Endothelial cell (in vitro differentiated cells): Measurements from ENCODE around the gene CTNNA2. TPM values are rescaled to one million over a fixed set of nuclear protein-coding genes. Genes with fewer than 3 reads are reported as not detected.

ENCODE experiments used
- DNase-seq: peaks from one replicate; pipeline ENCODE4 v3.0.0; 2021; ENCODE audit warnings: low spot score
- H3K27ac Mint-ChIP-seq: one replicate; pipeline ENCODE4 v1.8.0; 2021; ENCODE audit warnings: mixed read lengths, inconsistent platforms; ENCODE audit not compliant: unreplicated experiment
- H3K27me3 Mint-ChIP-seq: one replicate; pipeline ENCODE4 v1.8.0; 2021; ENCODE audit warnings: mild to moderate bottlenecking, moderate library complexity, mixed read lengths, inconsistent platforms; ENCODE audit not compliant: unreplicated experiment
- H3K36me3 Mint-ChIP-seq: one replicate; pipeline ENCODE4 v1.8.0; 2021; ENCODE audit warnings: mild to moderate bottlenecking, low read depth, mixed read lengths, inconsistent platforms; ENCODE audit not compliant: unreplicated experiment
- H3K4me1 Mint-ChIP-seq: one replicate; pipeline ENCODE4 v1.8.0; 2021; ENCODE audit warnings: mild to moderate bottlenecking, mixed read lengths, inconsistent platforms; ENCODE audit not compliant: unreplicated experiment
- H3K4me3 Mint-ChIP-seq: one replicate; pipeline ENCODE4 v1.8.0; 2021; ENCODE audit warnings: mild to moderate bottlenecking, mixed read lengths, inconsistent platforms; ENCODE audit not compliant: unreplicated experiment
- H3K9me3 Mint-ChIP-seq: one replicate; pipeline ENCODE4 v1.8.0; 2021; ENCODE audit warnings: mixed read lengths, inconsistent platforms; ENCODE audit not compliant: unreplicated experiment
- total RNA-seq: library from RNA; stranded (reverse); fragmentation: NEBNext Ultra II Directional; extraction: Animal tissue kit (Norgen Biotek cat#: 25700); gene quantifications from one replicate; pipeline ENCODE4 v1.2.1, GENCODE V29; 2021; ENCODE audit not compliant: unreplicated experiment
- TF ChIP-seq, protein P1 (sequence below): fragments of 200-600 bp; sonication (generic); IDR thresholded peaks from one replicate; pipeline ENCODE4 v1.5.0; 2021; ENCODE audit warnings: antibody characterized with exemption; ENCODE audit not compliant: unreplicated experiment

CTNNA2 gene
- total RNA-seq, 1 donor from 2014 or later = 4.7 TPM

DNA sequence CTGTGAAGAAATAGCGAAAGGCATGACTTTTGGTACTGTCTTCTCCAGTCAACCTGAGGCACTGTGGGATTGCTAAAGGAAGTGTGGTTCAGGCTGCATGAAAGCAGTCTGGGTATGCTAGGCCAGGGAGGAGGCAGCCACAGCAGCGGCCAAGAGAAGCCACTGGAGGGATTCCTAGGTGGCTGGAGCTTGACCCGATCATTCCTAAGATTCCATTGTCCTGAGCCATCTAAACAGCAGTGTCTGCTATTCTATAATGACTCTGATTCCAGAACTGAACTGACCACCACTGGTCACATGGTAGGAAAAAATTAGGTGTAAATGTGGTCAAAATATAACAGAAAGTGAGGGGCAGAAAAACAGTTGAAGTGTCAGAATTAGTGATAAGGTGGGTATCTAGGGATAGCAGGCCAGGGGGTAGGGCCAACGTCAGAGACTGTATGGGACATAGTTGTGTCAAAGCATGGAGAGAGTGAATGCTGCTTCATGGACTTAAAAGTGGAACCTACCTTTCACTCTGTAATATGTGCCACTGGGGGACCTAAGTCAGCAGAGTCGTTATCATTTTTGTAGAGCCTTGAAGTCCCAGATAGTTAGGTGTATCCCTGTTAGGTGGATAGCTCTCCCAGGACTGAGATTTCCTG is 204.6 kb downstream of the CTNNA2 start:
- H3K9me3 Mint-ChIP-seq = no peaks in the 10 kb centered on the region
- peak overlapping the region; percentile 24 for H3K27ac Mint-ChIP-seq
- no peaks in the 10 kb centered on the region for H3K27me3 Mint-ChIP-seq
- DNase-seq = no peak
- peaks cover 6% of the 10 kb centered on the region for H3K4me1 Mint-ChIP-seq
- H3K36me3 Mint-ChIP-seq = no peaks in the 10 kb centered on the region
- no peak overlapping the region for H3K4me3 Mint-ChIP-seq
- TF ChIP-seq, protein P1, sequence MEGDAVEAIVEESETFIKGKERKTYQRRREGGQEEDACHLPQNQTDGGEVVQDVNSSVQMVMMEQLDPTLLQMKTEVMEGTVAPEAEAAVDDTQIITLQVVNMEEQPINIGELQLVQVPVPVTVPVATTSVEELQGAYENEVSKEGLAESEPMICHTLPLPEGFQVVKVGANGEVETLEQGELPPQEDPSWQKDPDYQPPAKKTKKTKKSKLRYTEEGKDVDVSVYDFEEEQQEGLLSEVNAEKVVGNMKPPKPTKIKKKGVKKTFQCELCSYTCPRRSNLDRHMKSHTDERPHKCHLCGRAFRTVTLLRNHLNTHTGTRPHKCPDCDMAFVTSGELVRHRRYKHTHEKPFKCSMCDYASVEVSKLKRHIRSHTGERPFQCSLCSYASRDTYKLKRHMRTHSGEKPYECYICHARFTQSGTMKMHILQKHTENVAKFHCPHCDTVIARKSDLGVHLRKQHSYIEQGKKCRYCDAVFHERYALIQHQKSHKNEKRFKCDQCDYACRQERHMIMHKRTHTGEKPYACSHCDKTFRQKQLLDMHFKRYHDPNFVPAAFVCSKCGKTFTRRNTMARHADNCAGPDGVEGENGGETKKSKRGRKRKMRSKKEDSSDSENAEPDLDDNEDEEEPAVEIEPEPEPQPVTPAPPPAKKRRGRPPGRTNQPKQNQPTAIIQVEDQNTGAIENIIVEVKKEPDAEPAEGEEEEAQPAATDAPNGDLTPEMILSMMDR = no peak

DNA sequence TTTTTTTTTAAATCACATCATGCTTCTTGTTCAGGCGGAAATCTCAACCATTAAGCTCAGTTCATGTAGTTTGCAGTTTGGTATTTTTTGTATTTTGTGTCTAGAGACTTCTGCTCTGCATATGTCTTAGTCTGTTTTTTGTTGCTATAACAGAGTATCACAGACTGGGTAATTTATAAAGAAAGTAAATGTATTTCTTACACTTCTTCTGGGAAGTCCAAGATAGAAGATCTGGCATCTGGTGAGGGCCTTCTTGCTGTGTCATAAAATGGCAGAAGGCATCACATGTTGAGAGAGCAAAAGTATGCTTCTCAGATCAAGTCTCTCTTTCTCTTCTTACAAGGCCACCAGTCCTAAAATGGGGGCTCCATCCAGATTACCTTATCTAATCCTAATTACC is 208.2 kb downstream of the CTNNA2 start:
- Mint-ChIP-seq H3K36me3 (no peaks in the 10 kb centered on the region), H3K9me3 (no peaks in the 10 kb centered on the region), H3K27me3 (no peaks in the 10 kb centered on the region), H3K27ac (no peak overlapping the region), H3K4me3 (no peak overlapping the region), H3K4me1 (peaks cover 4% of the 10 kb centered on the region)
- DNase-seq = no peak
- TF ChIP-seq, protein P1 = no peak

- no peaks in the 10 kb centered on the region for H3K36me3 Mint-ChIP-seq
- H3K9me3 Mint-ChIP-seq = no peaks in the 10 kb centered on the region
- no peaks in the 10 kb centered on the region for H3K27me3 Mint-ChIP-seq
- no peak for DNase-seq
- no peak overlapping the region for H3K4me3 Mint-ChIP-seq
- H3K4me1 Mint-ChIP-seq = no peaks in the 10 kb centered on the region
- TF ChIP-seq, protein P1 = no peak
- no peak overlapping the region for H3K27ac Mint-ChIP-seq
Measured at GRCh38 chr2:79721966-79722365, 209.1 kb downstream of the CTNNA2 start.

DNA sequence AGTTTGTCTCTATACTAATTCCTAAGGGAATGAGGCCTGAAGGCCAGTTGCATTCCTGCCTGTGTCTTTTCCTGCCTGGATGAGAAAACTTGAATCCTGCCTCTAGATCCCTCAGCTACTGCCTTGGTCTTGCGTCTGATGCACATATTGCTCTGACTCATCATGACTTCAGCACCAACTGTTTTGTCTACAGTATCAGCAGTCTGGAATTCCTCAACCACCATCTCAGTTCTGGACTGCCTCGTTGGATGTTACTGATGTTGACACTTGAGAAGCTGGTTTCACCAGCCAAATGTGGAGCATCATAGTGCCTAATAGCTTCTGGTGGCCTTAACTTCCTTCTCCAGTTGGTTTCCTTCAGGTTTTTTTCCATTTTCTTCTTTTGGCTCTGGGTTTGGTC is 211.0 kb downstream of the CTNNA2 start:
- no peak overlapping the region for H3K27ac Mint-ChIP-seq
- no peaks in the 10 kb centered on the region for H3K36me3 Mint-ChIP-seq
- no peaks in the 10 kb centered on the region for H3K9me3 Mint-ChIP-seq
- no peak for DNase-seq
- no peaks in the 10 kb centered on the region for H3K4me1 Mint-ChIP-seq
- H3K4me3 Mint-ChIP-seq = no peak overlapping the region
- TF ChIP-seq, protein P1 = no peak
- no peaks in the 10 kb centered on the region for H3K27me3 Mint-ChIP-seq

- TF ChIP-seq, protein P1 = no peak
- no peak for DNase-seq
- H3K9me3 Mint-ChIP-seq = no peaks in the 10 kb centered on the region
Measured at GRCh38 chr2:79729532-79729931, 216.7 kb downstream of the CTNNA2 start.

More at GRCh38 chr2:79729532-79729931, 216.7 kb downstream of the CTNNA2 start:
- H3K27me3 Mint-ChIP-seq = peaks cover 3% of the 10 kb centered on the region
- H3K36me3 Mint-ChIP-seq = no peaks in the 10 kb centered on the region
- H3K4me1 Mint-ChIP-seq = no peaks in the 10 kb centered on the region
- H3K4me3 Mint-ChIP-seq = no peak overlapping the region
- H3K27ac Mint-ChIP-seq = no peak overlapping the region
